ENCODE results near the gene SLC5A6. TPM values are rescaled to one million over a fixed set of nuclear protein-coding genes. Genes with fewer than 3 reads are reported as not detected.

SLC5A6 gene
- polyA plus RNA-seq, 1 donor from 2014 or later: 64.3 TPM

GRCh38 chr2:27225526-27225925 is 13.5 kb upstream of the SLC5A6 start:
- no peaks in the 10 kb centered on the region for H3F3A ChIP-seq (ENCODE audit: insufficient read depth, low read length, poor library complexity, severe bottlenecking)
- no peaks in the 10 kb centered on the region for H3K9me2 ChIP-seq (ENCODE audit: insufficient read depth, low read length)
- H4K20me1 ChIP-seq (ENCODE audit: insufficient read depth): no peaks in the 10 kb centered on the region
- no peak overlapping the region for H3K4me3 ChIP-seq (ENCODE audit: low read length)
- no peaks in the 10 kb centered on the region for H3K27me3 ChIP-seq (ENCODE audit: insufficient read depth, low read depth, low read length)
- no peak overlapping the region for H2AFZ ChIP-seq (ENCODE audit: low read depth, low read length)
- TF ChIP-seq POLR2AphosphoS5 (IDR thresholded peaks at IDR 0.05) (no peak), EZH2 (IDR thresholded peaks at IDR 0.05; ENCODE audit: borderline replicate concordance, insufficient read depth, low read length, poor library complexity, severe bottlenecking) (no peak), REST (IDR thresholded peaks at IDR 0.05; ENCODE audit: borderline replicate concordance) (no peak), SMC3 (conservative IDR thresholded peaks at IDR 0.05; ENCODE audit: poor library complexity) (no peak), RAD21 (conservative IDR thresholded peaks at IDR 0.05) (no peak), EP300 (conservative IDR thresholded peaks at IDR 0.05; ENCODE audit: poor library complexity, severe bottlenecking) (no peak), TAF1 (IDR thresholded peaks at IDR 0.05; ENCODE audit: low read depth) (no peak), CTCF (IDR thresholded peaks at IDR 0.05; ENCODE audit: poor library complexity, severe bottlenecking) (no peak), MXI1 (conservative IDR thresholded peaks at IDR 0.05; ENCODE audit: poor library complexity, severe bottlenecking) (no peak)
- no peaks in the 10 kb centered on the region for H3K36me3 ChIP-seq (ENCODE audit: insufficient read depth, low read length)
- no peak overlapping the region for H3K4me2 ChIP-seq (ENCODE audit: low read length)
- no peaks in the 10 kb centered on the region for H3K79me2 ChIP-seq (replicated peaks; ENCODE audit: insufficient read depth, low read length)
- H3K27ac ChIP-seq (ENCODE audit: low read length): no peak overlapping the region
- H3K9ac ChIP-seq (ENCODE audit: low read length): no peak overlapping the region
- no peaks in the 10 kb centered on the region for H3K9me3 ChIP-seq (ENCODE audit: low read length)

- Histone ChIP-seq H3K9me3 (ENCODE audit: low read length) (no peaks in the 10 kb centered on the region), H3K9ac (ENCODE audit: low read length) (no peak overlapping the region), H3K9me2 (ENCODE audit: insufficient read depth, low read length) (no peaks in the 10 kb centered on the region), H3K27me3 (ENCODE audit: insufficient read depth, low read depth, low read length) (no peaks in the 10 kb centered on the region), H3K27ac (ENCODE audit: low read length) (no peak overlapping the region), H4K20me1 (ENCODE audit: insufficient read depth) (no peaks in the 10 kb centered on the region), H3K36me3 (ENCODE audit: insufficient read depth, low read length) (no peaks in the 10 kb centered on the region), H3K79me2 (replicated peaks; ENCODE audit: insufficient read depth, low read length) (no peaks in the 10 kb centered on the region), H3K4me3 (ENCODE audit: low read length) (no peak overlapping the region), H3K4me2 (ENCODE audit: low read length) (no peak overlapping the region), H3F3A (ENCODE audit: insufficient read depth, low read length, poor library complexity, severe bottlenecking) (no peaks in the 10 kb centered on the region), H2AFZ (ENCODE audit: low read depth, low read length) (no peak overlapping the region)
- TF ChIP-seq EZH2 (IDR thresholded peaks at IDR 0.05; ENCODE audit: borderline replicate concordance, insufficient read depth, low read length, poor library complexity, severe bottlenecking): no peak
- no peak for TF ChIP-seq CTCF (IDR thresholded peaks at IDR 0.05; ENCODE audit: poor library complexity, severe bottlenecking)
- TF ChIP-seq POLR2AphosphoS5 (IDR thresholded peaks at IDR 0.05): no peak
- no peak for TF ChIP-seq REST (IDR thresholded peaks at IDR 0.05; ENCODE audit: borderline replicate concordance)
- no peak for TF ChIP-seq TAF1 (IDR thresholded peaks at IDR 0.05; ENCODE audit: low read depth)
- no peak for TF ChIP-seq SMC3 (conservative IDR thresholded peaks at IDR 0.05; ENCODE audit: poor library complexity)
- TF ChIP-seq EP300 (conservative IDR thresholded peaks at IDR 0.05; ENCODE audit: poor library complexity, severe bottlenecking): no peak
- TF ChIP-seq RAD21 (conservative IDR thresholded peaks at IDR 0.05): no peak
- TF ChIP-seq MXI1 (conservative IDR thresholded peaks at IDR 0.05; ENCODE audit: poor library complexity, severe bottlenecking): no peak
These were observed 11.3 kb upstream of the SLC5A6 start for GRCh38 chr2:27223416-27223815.
